ENCODE data around the gene SLC66A1.

DNA sequence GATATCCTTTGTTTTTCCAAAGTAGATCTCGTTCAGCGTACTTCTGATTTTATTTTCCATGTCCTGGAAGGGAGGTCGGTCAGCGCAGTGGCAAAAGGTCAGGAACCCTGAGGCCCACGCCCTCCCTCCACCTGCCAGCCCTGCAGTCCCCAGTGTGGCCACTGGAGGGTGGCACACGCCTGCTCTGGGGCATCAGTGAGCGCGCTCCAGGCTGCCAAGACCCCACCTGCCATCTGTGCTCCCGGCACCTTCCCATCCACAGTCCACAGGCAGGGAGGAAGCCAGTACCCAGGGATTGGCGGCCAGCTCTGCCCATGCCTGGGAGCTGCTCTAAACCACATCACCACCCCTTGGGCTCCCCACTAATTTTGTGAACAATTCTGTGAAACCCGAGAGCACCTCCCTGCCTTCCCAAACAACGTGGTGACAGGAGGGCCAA, 32.3 kb downstream of the SLC66A1 start:
- no peak for TF ChIP-seq POLR2A (IDR thresholded peaks at IDR 0.05; ENCODE audit: low read length)
- no peak for TF ChIP-seq GATA1 (IDR thresholded peaks at IDR 0.05; ENCODE audit: low read depth, low read length)

Measured in erythroblast (primary cell).